GM20431 (cell line): ENCODE results near the gene TOMM34.

Experiments
- in situ Hi-C: fragments of 300-500 bp; cut with MseI, MboI; formaldehyde crosslinking; loops from one replicate; pipeline ENCODE4 v1.15.0; 2020; ENCODE audit warnings: low sequenced_read_pairs; ENCODE audit not compliant: unreplicated experiment

The TOMM34 gene

GRCh38 chr20:44963325-44964215 lies 3.4 kb upstream of the TOMM34 start:
- in situ Hi-C loops, result no loop called here

DNA sequence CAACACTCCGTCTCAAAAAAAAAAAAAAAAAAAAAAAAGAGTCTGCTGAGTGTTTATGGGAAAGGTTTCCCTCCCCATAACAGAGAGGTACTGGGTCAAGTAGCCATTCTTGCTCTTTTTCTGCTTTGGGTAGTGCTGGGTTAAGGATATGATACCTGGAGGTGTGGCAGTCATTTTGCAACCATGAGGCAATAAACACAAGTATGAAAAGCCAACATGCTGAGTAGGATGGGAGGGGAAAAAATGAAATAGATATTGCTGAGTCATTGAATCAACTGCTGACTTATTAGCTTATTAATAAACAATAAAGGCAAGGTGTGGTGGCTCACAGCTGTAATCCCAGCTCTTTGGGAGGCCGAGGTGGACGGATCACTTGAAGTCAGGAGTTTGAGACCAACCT lies 2.3 kb upstream of the TOMM34 start:
- in situ Hi-C loops, result no loop called here

DNA sequence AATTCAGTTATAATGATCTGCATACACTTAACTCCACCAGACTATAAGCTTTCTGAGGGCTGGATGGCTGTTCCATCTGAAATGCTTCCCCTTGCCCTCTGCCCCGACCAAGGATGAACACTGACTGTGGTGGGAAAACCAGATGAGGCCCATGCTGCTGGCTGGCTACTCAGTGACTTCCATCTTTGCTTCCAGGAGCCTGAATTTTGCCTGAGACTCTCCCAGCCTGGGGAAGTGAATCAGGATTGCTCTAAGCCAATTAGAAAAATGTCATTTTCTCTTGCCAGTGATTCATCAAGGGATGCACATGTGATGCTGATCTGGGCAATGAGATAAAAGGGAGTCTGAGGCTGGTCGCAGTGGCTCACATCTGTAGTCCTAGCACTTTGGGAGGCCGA lies 1.7 kb upstream of the TOMM34 start:
- in situ Hi-C loops, result no loop called here

GRCh38 chr20:44961011-44961869 lies 1.0 kb upstream of the TOMM34 start:
- in situ Hi-C loops, result no loop called here

GRCh38 chr20:44959638-44960102 lies 527 bp downstream of the TOMM34 start:
- in situ Hi-C loops, result no loop called here

GRCh38 chr20:44959082-44959637 lies 1.0 kb downstream of the TOMM34 start:
- in situ Hi-C loops, result no loop called here

DNA sequence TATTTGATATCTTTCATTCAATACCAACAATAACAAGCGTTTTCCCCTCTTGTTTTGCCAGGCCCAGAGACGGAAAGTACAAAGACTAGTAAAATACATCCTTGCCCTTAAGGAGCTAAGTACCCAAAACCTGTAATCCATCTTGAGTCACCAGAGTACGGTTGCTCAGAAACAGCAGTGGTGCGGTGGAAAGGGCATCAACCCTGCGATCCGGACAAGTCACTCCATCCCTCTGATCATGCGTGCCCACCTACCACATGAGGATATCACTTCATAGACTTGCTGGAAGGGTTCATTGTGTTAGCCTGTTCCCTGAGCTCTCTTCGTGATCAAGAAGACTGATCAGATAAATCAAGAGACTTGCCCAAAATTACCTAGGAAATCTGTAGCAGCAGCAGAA lies 1.9 kb downstream of the TOMM34 start:
- in situ Hi-C loops, result no loop called here

GRCh38 chr20:44956410-44956809 lies 3.8 kb downstream of the TOMM34 start:
- in situ Hi-C loops, result no loop called here

DNA sequence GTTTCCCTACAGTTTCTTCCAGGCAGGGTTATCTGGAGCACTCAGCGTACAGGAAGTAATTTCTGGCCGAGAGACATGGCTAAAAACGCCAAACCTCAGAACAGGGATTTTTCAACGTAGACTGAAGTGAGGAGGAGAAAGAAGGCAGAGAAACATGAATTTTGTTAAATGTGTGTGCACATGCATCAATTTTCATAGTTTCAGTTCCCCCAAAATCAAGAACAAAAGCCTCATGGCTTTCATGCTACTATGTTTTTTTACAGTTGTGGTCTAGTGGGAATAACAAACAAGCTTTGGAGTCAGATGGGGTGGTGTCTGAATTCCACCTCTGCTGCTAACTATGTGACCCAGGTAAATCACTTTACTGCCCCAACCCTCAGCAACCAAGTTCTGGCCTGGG lies 4.9 kb downstream of the TOMM34 start:
- in situ Hi-C loops, result no loop called here

GRCh38 chr20:44954211-44954610 lies 6.0 kb downstream of the TOMM34 start:
- in situ Hi-C loops, result no loop called here

- in situ Hi-C loops, result no loop called here
Observed at GRCh38 chr20:44952731-44953130, 7.5 kb downstream of the TOMM34 start.

- in situ Hi-C loops, result no loop called here
Observed at GRCh38 chr20:44950368-44950767, 9.8 kb downstream of the TOMM34 start.

GRCh38 chr20:44948513-44948912 lies 11.7 kb downstream of the TOMM34 start:
- in situ Hi-C loops, result no loop called here

DNA sequence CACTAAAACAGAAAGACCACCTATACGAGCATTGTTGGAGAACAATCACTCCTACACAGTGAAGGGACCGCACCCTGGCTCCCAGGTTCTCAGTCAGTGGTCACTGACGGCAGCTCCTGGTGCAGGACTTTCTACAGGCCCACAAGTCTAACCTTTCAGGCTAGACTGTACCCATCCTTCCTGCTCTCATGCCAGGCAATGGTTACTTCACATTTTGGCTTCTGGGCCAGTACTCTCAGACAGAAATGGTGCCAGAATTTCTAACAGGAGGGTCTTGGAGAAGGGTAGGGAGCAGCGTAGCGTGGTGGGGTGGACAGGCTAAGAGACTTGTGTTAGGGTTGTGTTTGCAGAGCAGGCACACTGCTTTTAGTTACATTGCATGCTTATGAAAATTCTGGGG lies 12.1 kb downstream of the TOMM34 start:
- in situ Hi-C loops, result no loop called here

DNA sequence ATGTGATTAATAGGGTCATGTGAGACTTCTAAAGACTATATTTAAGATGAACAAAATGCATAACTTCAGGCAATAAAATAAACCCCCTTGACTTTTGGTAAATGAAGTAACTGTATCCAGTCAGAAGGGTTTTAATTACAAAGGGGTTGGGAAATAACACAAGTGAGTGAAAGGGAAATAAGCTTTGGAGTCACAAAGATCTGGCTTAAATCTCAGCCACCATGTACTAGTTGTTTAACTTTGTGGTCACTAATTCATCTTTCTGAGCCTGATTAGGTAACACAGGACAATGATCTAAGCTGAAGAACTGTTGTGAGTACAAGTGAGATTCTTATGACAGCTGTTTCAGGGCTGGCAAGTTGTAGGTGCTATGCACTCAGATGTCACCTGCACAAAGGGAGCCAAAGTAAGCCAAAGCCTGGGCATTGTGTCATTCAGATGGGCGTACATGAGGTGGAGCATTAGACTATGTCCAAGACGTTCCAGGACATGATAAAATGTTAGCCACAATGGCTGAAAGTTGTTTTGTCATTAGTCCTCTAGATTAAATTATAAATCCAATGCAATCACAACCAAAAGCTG lies 13.8 kb downstream of the TOMM34 start:
- in situ Hi-C loops, result no loop called here

GRCh38 chr20:44945261-44945660 lies 14.9 kb downstream of the TOMM34 start:
- in situ Hi-C loops, result no loop called here

GRCh38 chr20:44943828-44944227 lies 16.4 kb downstream of the TOMM34 start:
- in situ Hi-C loops, result no loop called here

DNA sequence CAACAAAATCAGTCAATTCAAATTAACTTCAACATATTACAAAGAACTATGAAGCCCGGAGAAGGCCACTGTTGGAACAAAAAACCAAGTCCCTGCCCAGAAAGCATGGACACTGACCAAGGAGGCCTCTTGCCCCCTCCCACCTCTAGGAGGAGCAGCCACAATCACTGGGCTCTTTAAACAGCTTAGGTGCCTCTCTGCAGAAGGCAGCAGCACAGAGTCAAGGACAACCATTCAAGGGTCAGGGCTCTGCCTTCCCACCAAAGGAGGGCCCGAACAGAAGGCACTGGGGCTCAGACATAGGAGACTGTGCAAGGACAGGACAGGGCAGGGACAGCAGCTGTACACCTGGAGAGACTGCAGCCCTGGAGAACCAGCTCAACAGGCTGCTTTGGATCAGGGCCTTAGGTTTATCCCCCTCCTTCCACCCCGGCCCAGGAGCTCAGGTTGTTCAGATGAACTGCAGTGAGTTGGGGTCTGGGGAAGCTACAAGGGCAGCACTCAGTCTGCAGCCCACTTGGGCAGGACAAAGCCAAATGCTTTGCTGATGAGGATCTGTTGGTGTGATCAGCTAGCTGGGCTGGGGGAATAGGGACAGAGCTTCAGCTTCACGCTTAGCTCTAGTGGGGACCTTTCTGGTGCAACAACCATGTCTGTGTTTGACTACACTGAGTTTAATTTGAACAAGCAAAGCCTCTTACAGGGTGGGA lies 17.8 kb downstream of the TOMM34 start:
- in situ Hi-C loops, result no loop called here

DNA sequence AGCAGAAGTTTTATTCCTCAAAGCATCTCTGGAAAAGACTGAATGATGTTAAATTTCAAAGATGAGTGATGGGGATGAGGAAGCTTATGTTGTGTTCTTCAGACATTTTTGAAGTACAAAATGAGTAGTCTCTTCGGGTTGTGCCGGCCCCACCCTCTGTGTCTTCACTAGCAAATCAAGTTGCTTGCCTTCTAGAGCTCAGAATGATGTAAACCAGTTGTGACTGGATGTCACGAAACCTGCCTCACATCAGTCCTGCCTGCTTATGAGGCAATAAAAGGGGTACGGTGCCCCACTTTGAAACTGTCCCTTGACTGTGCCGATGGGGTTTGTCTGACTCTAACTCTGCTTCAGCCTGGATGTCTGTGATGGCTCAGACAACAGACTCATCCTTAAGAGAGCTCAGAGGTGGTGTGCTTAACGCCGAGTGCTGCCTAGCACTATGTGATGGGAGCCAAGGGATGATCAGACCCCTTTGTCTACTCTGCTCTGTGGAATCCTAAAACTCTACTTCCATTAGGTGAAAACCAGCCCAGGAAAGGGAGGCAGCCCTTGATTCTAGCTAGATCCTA lies 19.0 kb downstream of the TOMM34 start:
- in situ Hi-C loops, result no loop called here
